GM12878 (cell line): Measurements from ENCODE around the gene ADAMTS2. TPM values are rescaled to one million over a fixed set of nuclear protein-coding genes. Genes with fewer than 3 reads are reported as not detected.

ENCODE experiments used
- ATAC-seq: fragments of 200-7000 bp; cut with Tn5 transposase; 3 replicates; pipeline ENCODE4 v1.9.1; 2020; ENCODE audit warnings: mild to moderate bottlenecking, moderate library complexity
- BruUV-seq: library from RNA; stranded (reverse); fragments of 400-500 nt; replicated peaks from 2 replicates; lab custom pipeline; 2021; lab: Mats Ljungman, UMichigan
- CTCF ChIA-PET: fragments of 300-600 bp; sonication (Branson Sonifier 250); formaldehyde crosslinking; extraction: SDS; loops from one replicate; lab custom pipeline; 2021; ENCODE audit warnings: inconsistent platforms; lab: Yijun Ruan, JAX
- POLR2A ChIA-PET: fragments of 350-600 bp; formaldehyde crosslinking; extraction: SDS; loops from one replicate; lab custom pipeline; 2021; ENCODE audit warnings: inconsistent platforms; lab: Charles Lee
- RAD21 ChIA-PET: fragments of 300-600 bp; sonication (Branson Sonifier 250); formaldehyde crosslinking; loops from one replicate; lab custom pipeline; 2023; ENCODE audit warnings: antibody characterized with exemption; ENCODE audit not compliant: unreplicated experiment; lab: Charles Lee
- SMC1A ChIA-PET: fragments of 300-600 bp; sonication (Branson Sonifier 250); formaldehyde crosslinking; loops from one replicate; lab custom pipeline; 2023; ENCODE audit not compliant: unreplicated experiment, uncharacterized antibody; lab: Charles Lee
- DNase-seq: peaks from one replicate; pipeline ENCODE4 v3.0.0-alpha.2; 2011; ENCODE audit warnings: low read depth, low spot score
- FAIRE-seq: peaks from 3 replicates; lab custom pipeline; 2011; peaks lifted over from hg19 to GRCh38; lab: Jason Lieb, UNC
- H2AFZ ChIP-seq: 2 replicates; pipeline ENCODE4 v1.6.0; 2011; ENCODE audit warnings: low read depth, low read length, control low read depth; ENCODE audit not compliant: control insufficient read depth
- H3K27ac ChIP-seq: 2 replicates; pipeline ENCODE4 v1.5.1; 2011; ENCODE audit warnings: control low read depth; ENCODE audit not compliant: control insufficient read depth, insufficient read depth
- H3K27me3 ChIP-seq, 2 experiments: replicated peaks in 1 of 2; 2 replicates each; pipeline versions ENCODE4 v1.6.0 to v1.6.1; 2011; ENCODE audit warnings: low read length in 1 of 2; ENCODE audit not compliant: control insufficient read depth in 2 of 2, insufficient read depth in 2 of 2
- H3K36me3 ChIP-seq, 2 experiments: 2 replicates each; pipeline ENCODE4 v1.5.1; 2011; ENCODE audit warnings: low read length in 1 of 2; ENCODE audit not compliant: control insufficient read depth in 2 of 2, insufficient read depth in 2 of 2
- H3K4me1 ChIP-seq: 2 replicates; pipeline ENCODE4 v1.6.1; 2011; ENCODE audit warnings: mild to moderate bottlenecking, low read length, moderate library complexity, mixed read lengths; ENCODE audit not compliant: control insufficient read depth, insufficient read depth
- H3K4me2 ChIP-seq: 2 replicates; pipeline ENCODE4 v1.6.0; 2011; ENCODE audit warnings: control low read depth; ENCODE audit not compliant: control insufficient read depth, insufficient read depth
- H3K4me3 ChIP-seq: fragments of 200-600 bp; sonication (generic); 2 replicates; pipeline ENCODE4 v1.5.1; 2016
- H3K79me2 ChIP-seq: 2 replicates; pipeline ENCODE4 v1.6.0; 2011; ENCODE audit warnings: low read length; ENCODE audit not compliant: control insufficient read depth, insufficient read depth
- H3K9ac ChIP-seq: 2 replicates; pipeline ENCODE4 v1.8.0; 2011; ENCODE audit warnings: low read length, control low read depth, mixed read lengths; ENCODE audit not compliant: control insufficient read depth, insufficient read depth
- H3K9me3 ChIP-seq: replicated peaks from 3 replicates; pipeline ENCODE4 v1.5.1; 2011; ENCODE audit warnings: mild to moderate bottlenecking, low read length; ENCODE audit not compliant: control insufficient read depth, insufficient read depth
- H4K20me1 ChIP-seq: 2 replicates; pipeline ENCODE4 v1.6.0; 2011; ENCODE audit not compliant: control insufficient read depth, insufficient read depth
- ATF7 ChIP-seq: fragments of 450-650 bp; IDR thresholded peaks from 2 replicates; pipeline ENCODE4 v1.6.1; 2016; ENCODE audit warnings: low read depth, mild to moderate bottlenecking
- CBX3 ChIP-seq: fragments of 200-600 bp; sonication (generic); IDR thresholded peaks from 2 replicates; pipeline ENCODE4 v1.6.1; 2016; ENCODE audit warnings: low read depth, borderline replicate concordance
- CHD2 ChIP-seq: IDR thresholded peaks from 2 replicates; pipeline ENCODE4 v1.6.1; 2011; ENCODE audit warnings: low read depth, low read length, improper control_type of control experiment, borderline replicate concordance
- HDAC2 ChIP-seq: fragments of 200-600 bp; sonication (generic); IDR thresholded peaks from 2 replicates; pipeline ENCODE4 v1.6.1; 2017
- IRF4 ChIP-seq: IDR thresholded peaks from 2 replicates; pipeline ENCODE4 v1.6.1; 2011; ENCODE audit warnings: low read depth, low read length
- NRF1 ChIP-seq: conservative IDR thresholded peaks from 2 replicates; pipeline ENCODE4 v1.6.1; 2011; ENCODE audit warnings: mild to moderate bottlenecking, low read depth, low read length, improper control_type of control experiment
- PML ChIP-seq: IDR thresholded peaks from 2 replicates; pipeline ENCODE4 v1.6.1; 2012; ENCODE audit warnings: low read length, inconsistent platforms
- POLR2AphosphoS5 ChIP-seq: IDR thresholded peaks from 2 replicates; pipeline ENCODE4 v1.6.1; 2011; ENCODE audit warnings: mild to moderate bottlenecking, low read length, inconsistent platforms
- STAT3 ChIP-seq: IDR thresholded peaks from 2 replicates; pipeline ENCODE4 v1.6.1; 2011; ENCODE audit warnings: low read depth, low read length, improper control_type of control experiment
- WGBS: methylation state at CpG from one replicate; pipeline ENCODE4 v1.1.6; 2016; ENCODE audit warnings: low lambda C conversion rate; ENCODE audit not compliant: insufficient replicate concordance, insufficient coverage; ENCODE audit errors: missing lambda C conversion rate; 5-methylcytosine and 5-hydroxymethylcytosine counted together
- in situ Hi-C: fragments of 300-500 bp; cut with MboI; formaldehyde crosslinking; loops from 9 replicates; pipeline ENCODE4 v1.14.3; 2018; ENCODE audit warnings: mixed read lengths
- intact Hi-C: fragments of 100-400 bp; cut with micrococcal nuclease; formaldehyde crosslinking; loops from one replicate; pipeline ENCODE4 v1.14.2; 2022; ENCODE audit not compliant: unreplicated experiment
- polyA plus RNA-seq, 11 experiments: library from polyadenylated mRNA; depleted of rRNA in 4 of 11; unstranded in 6 of 11; stranded (reverse) in 5 of 11; fragments of >200 nt; fragmentation: Nextera tagmentation in 4 of 11; fragmentation: Illumina TruSeq in 1 of 11; extraction: Ambion mirVana in 4 of 11; extraction: Trizol in 1 of 11; gene quantifications; 1 replicate in 1 of 11; 2 replicates in 10 of 11; pipeline versions ENCODE4 v1.2.1 to v1.2.3, GENCODE V29; 2011 to 2016; ENCODE audit warnings: inconsistent platforms in 2 of 11, missing spikeins in 2 of 11, low read depth in 1 of 11
- total RNA-seq, 4 experiments: library from RNA; depleted of rRNA in 3 of 4; stranded (reverse); fragments of >200 nt in 3 of 4; fragmentation: Illumina TruSeq in 1 of 4; extraction: Trizol in 1 of 4; gene quantifications; 2 replicates each; pipeline versions ENCODE4 v1.2.1 to v1.2.3, GENCODE V29; 2013 to 2021

ADAMTS2 gene
- total and polyA plus RNA-seq, 10 of the 15 experiments (the other 5 are each of a cell fraction or from before 2014, with no cell fraction given), result 0.03 to 0.05 TPM; not detected in 8

DNA sequence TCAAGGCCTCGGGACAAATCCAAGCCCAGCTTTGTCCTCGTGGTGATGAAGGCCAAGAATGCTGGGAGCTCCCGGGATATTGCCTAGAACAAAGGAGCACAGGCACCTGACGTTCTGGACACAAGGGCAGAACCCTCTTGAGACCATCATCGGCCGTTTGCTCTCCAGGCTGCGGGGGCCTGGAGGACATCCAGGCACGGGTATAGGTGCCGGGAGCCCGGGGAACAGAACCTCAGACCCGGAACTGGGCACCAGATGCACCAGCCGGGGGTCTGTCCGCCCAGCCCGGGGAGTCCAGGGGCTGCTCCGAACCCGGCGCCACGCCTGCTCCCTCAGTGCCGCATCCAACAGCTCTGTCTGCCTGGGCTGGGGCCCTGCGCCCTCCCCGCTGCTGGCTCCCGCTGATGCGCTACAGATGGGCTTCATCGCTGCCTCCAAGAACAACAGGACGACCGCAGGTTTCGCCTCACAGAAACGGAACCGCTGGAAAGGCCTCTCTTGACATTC, 88.0 kb downstream of the ADAMTS2 start:
- no TSS peak for BruUV-seq
- in situ Hi-C loops, result no loop called here
- Histone ChIP-seq H3K9ac (no peak overlapping the region), H3K79me2 (no peaks in the 10 kb centered on the region), H3K4me1 (no peaks in the 10 kb centered on the region), H2AFZ (no peak overlapping the region), H4K20me1 (no peaks in the 10 kb centered on the region), H3K27me3 (no peaks in the 10 kb centered on the region), H3K4me3 (no peak overlapping the region), H3K4me2 (no peak overlapping the region), H3K9me3 (no peaks in the 10 kb centered on the region; the same call in 2 of the 3 replicates), H3K27ac (no peak overlapping the region), H3K36me3 (no peaks in the 10 kb centered on the region)
- ChIA-PET CTCF (no interaction called here), SMC1A (no interaction called here), RAD21 (no interaction called here), POLR2A (no interaction called here)
- intact Hi-C loops, result no loop called here
- no peak for ATAC-seq
- WGBS, result 65% methylated on average over 29 of the region's 29 CpGs
- no peak for TF ChIP-seq STAT3
- TF ChIP-seq POLR2AphosphoS5, result no peak
- no peak for TF ChIP-seq NRF1
- no peak for FAIRE-seq
- DNase-seq, result no peak

DNA sequence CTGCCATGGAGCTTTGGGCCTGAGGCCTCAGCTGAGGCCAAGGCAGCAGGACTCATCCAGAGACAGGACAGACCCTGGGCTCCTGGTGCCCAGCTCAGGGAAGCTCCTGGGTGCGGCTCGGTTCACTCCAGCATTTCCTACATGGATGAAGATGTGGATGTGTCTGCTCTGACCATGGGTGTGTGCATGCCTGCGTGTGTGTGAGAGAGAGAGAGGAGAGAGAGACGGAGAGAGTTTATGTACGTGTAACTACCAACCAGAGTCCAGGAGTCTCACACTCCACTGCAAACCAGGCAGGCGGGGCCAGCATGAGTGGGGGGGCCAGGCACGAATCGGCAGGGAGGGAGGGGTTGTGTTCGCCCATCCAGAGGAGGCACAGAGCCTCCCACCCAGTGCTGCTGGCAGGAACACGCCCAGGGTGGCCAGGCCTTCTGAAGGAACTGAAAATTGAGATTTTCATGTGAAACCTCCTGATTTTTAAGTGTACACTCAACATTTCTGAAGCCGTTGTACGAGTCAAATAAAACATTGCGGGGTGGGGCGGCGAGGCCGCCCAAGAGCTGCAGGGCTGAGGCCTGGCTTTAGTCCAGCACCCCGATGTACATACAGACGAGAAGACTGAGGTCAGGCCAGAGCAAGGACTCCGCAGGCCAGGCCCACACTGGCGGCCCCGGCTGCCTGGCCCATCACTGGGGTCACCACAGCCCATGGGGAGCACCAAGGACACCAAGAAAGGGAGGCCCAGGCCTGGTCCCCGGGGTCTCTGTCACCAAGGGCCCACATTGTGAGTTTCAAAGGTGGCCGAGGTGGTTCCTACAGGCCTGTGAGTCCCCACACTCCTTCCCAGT, 88.7 kb downstream of the ADAMTS2 start:
- no TSS peak for BruUV-seq
- H3K36me3 ChIP-seq, result no peaks in the 10 kb centered on the region
- no peaks in the 10 kb centered on the region for H3K79me2 ChIP-seq
- no peak overlapping the region for H3K27ac ChIP-seq
- SMC1A ChIA-PET, result no interaction called here
- H3K4me1 ChIP-seq, result no peaks in the 10 kb centered on the region
- H3K4me2 ChIP-seq, result no peak overlapping the region
- RAD21 ChIA-PET, result no interaction called here
- H3K9me3 ChIP-seq, result no peaks in the 10 kb centered on the region; the same call in 2 of the 3 replicates
- no peak overlapping the region for H2AFZ ChIP-seq
- in situ Hi-C loops, result no loop called here
- 38% methylated on average over 23 of the region's 23 CpGs for whole genome bisulfite sequencing
- TF ChIP-seq HDAC2 (no peak), IRF4 (no peak), ATF7 (no peak), CBX3 (no peak), PML (no peak), NRF1 (no peak), CHD2 (no peak)
- no peak overlapping the region for H3K9ac ChIP-seq
- no peaks in the 10 kb centered on the region for H3K27me3 ChIP-seq
- no peak for DNase-seq
- FAIRE-seq, result no peak
- H4K20me1 ChIP-seq, result no peaks in the 10 kb centered on the region
- no peak overlapping the region for H3K4me3 ChIP-seq
- POLR2A ChIA-PET, result no interaction called here
- CTCF ChIA-PET, result no interaction called here
- ATAC-seq, result no peak
- intact Hi-C loops, result no loop called here
